HEK293T (cell line): ENCODE results near the gene CHSY3.

Experiments
- BHLHE40 ChIP-seq: fragments of 450-650 bp; IDR thresholded peaks from 2 replicates; pipeline ENCODE4 v1.6.1; 2016; ENCODE audit warnings: mild to moderate bottlenecking, moderate library complexity, borderline replicate concordance
- FOXA1 ChIP-seq: fragments of 450-650 bp; IDR thresholded peaks from 2 replicates; pipeline ENCODE4 v1.6.1; 2016; ENCODE audit warnings: mild to moderate bottlenecking
- FOXM1 ChIP-seq: fragments of 450-650 bp; IDR thresholded peaks from 2 replicates; pipeline ENCODE4 v1.6.1; 2017; ENCODE audit warnings: mild to moderate bottlenecking, borderline replicate concordance
- HDGF ChIP-seq: fragments of 450-650 bp; IDR thresholded peaks from 2 replicates; pipeline ENCODE4 v1.6.1; 2017; ENCODE audit warnings: antibody characterized with exemption, borderline replicate concordance
- PKNOX1 ChIP-seq: fragments of 450-650 bp; IDR thresholded peaks from 2 replicates; pipeline ENCODE4 v1.6.1; 2016
- SP1 ChIP-seq: fragments of 450-650 bp; IDR thresholded peaks from 2 replicates; pipeline ENCODE4 v1.6.1; 2017
- SUZ12 ChIP-seq: fragments of 450-650 bp; IDR thresholded peaks from 2 replicates; pipeline ENCODE4 v1.6.1; 2016; ENCODE audit warnings: mild to moderate bottlenecking
- TARDBP ChIP-seq: fragments of 450-650 bp; IDR thresholded peaks from 2 replicates; pipeline ENCODE4 v1.6.1; 2016
- ZNF384 ChIP-seq: fragments of 450-650 bp; IDR thresholded peaks from 2 replicates; pipeline ENCODE4 v1.6.1; 2016

DNA sequence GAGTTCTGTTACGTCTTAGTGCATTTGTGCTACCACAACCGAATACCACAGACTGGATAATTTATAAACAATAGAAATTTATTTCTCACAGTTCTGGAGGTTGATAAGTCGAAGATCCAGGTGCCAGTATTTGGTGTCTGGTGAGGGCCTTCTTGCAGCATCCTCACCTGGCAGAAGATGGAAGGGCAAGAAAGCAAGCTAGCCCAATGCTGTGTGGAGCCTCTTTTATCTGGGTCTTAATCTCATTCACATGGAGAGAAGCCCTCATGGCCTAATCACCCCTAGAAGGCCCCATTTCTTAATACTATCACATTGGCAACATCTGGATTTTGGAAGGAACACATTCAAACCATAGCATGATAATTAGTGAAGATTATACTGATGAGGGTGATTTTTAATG, 159.3 kb downstream of the CHSY3 start:
- TF ChIP-seq PKNOX1 (no peak), SUZ12 (no peak), BHLHE40 (no peak), TARDBP (no peak), FOXA1 (no peak), FOXM1 (no peak), SP1 (no peak), HDGF (no peak), ZNF384 (no peak)
